Measurements from ENCODE around the gene NRXN3. TPM values are rescaled to one million over a fixed set of nuclear protein-coding genes. Genes with fewer than 3 reads are reported as not detected.
"Not testable (repeated sequence)": the region's sequence is repeated elsewhere in the genome, so short reads cannot be mapped to it uniquely, and the experiment has no call there.

Gene NRXN3
- total RNA-seq, 4 donors from 2014 or later: 0.19 to 1.4 (median 0.40) TPM

- no peak for TF ChIP-seq CTCF (IDR thresholded peaks at IDR 0.05)
- DNase-seq (ENCODE audit: low spot score): no peak
These were observed 926.6 kb downstream of the NRXN3 start for GRCh38 chr14:79096811-79097210.

GRCh38 chr14:79098324-79098723, 928.2 kb downstream of the NRXN3 start:
- DNase-seq (ENCODE audit: low spot score): no peak
- no peak for TF ChIP-seq CTCF (IDR thresholded peaks at IDR 0.05)
- ATAC-seq (ENCODE audit: low FRiP score): no peak

More at GRCh38 chr14:79096811-79097210, 926.6 kb downstream of the NRXN3 start:
- ATAC-seq (ENCODE audit: low FRiP score): no peak

GRCh38 chr14:79100578-79100977, 930.4 kb downstream of the NRXN3 start:
- ATAC-seq (ENCODE audit: low FRiP score) (no peak), DNase-seq (ENCODE audit: low spot score) (no peak)
- no peak for TF ChIP-seq CTCF (IDR thresholded peaks at IDR 0.05)

- DNase-seq (ENCODE audit: low spot score) (no peak), ATAC-seq (ENCODE audit: low FRiP score) (no peak)
- TF ChIP-seq CTCF (IDR thresholded peaks at IDR 0.05): no peak
These were observed 931.2 kb downstream of the NRXN3 start for GRCh38 chr14:79101388-79101787.

GRCh38 chr14:79103764-79104163, 933.6 kb downstream of the NRXN3 start:
- no peak for TF ChIP-seq CTCF (IDR thresholded peaks at IDR 0.05)
- DNase-seq (ENCODE audit: low spot score) (no peak), ATAC-seq (ENCODE audit: low FRiP score) (no peak)

- not testable (repeated sequence) for ATAC-seq (ENCODE audit: low FRiP score); DNase-seq (ENCODE audit: low spot score)
These were observed 940.4 kb downstream of the NRXN3 start for GRCh38 chr14:79110564-79110963.

- TF ChIP-seq CTCF (IDR thresholded peaks at IDR 0.05): no peak
- ATAC-seq (ENCODE audit: low FRiP score) (no peak), DNase-seq (ENCODE audit: low spot score) (no peak)
These were observed 941.9 kb downstream of the NRXN3 start for GRCh38 chr14:79111987-79112501.

GRCh38 chr14:79117561-79117960, 947.4 kb downstream of the NRXN3 start:
- no peak for TF ChIP-seq CTCF (IDR thresholded peaks at IDR 0.05)
- no peak for ATAC-seq (ENCODE audit: low FRiP score)
- DNase-seq (ENCODE audit: low spot score): no peak

Data from omental fat pad (tissue), 4 donors.